HepG2 (cell line): ENCODE data around the gene ASF1B. TPM values are rescaled to one million over a fixed set of nuclear protein-coding genes. Genes with fewer than 3 reads are reported as not detected.

Experiments
- CHD2 ChIP-seq: IDR thresholded peaks from 2 replicates; pipeline ENCODE4 v1.6.1; 2011; ENCODE audit warnings: low read depth, low read length, improper control_type of control experiment
- HDAC1 ChIP-seq: sonication (generic); formaldehyde crosslinking; IDR thresholded peaks from 2 replicates; pipeline ENCODE4 v1.5.1; 2020; ENCODE audit warnings: mild to moderate bottlenecking, missing genetic modification reagents
- XRCC5 ChIP-seq: fragments of 200-400 bp; formaldehyde crosslinking; optimal IDR thresholded peaks from 2 replicates; pipeline ENCODE3; 2017; ENCODE audit warnings: mild to moderate bottlenecking, low read length
- ZNF3 ChIP-seq: IDR thresholded peaks from 2 replicates; pipeline ENCODE4 v1.7.0; 2017; ENCODE audit warnings: inconsistent platforms
- ZNF678 ChIP-seq: sonication (generic); formaldehyde crosslinking; IDR thresholded peaks from 2 replicates; pipeline ENCODE4 v1.4.0; 2020; ENCODE audit warnings: mild to moderate bottlenecking, missing genetic modification reagents
- polyA plus RNA-seq, 8 experiments: library from polyadenylated mRNA; depleted of rRNA in 3 of 8; stranded (reverse) in 7 of 8; unstranded in 1 of 8; fragments of >200 nt; fragmentation: Illumina TruSeq in 4 of 8; extraction: Trizol in 4 of 8; gene quantifications; 2 replicates each; pipeline versions ENCODE4 v1.2.1 to v1.2.3, GENCODE V29; 2011 to 2016; ENCODE audit warnings: low read depth in 4 of 8, missing spikeins in 1 of 8, mixed read lengths in 1 of 8; ENCODE audit not compliant: insufficient read depth in 1 of 8
- total RNA-seq, 5 experiments: library from RNA; depleted of rRNA; stranded (reverse); fragments of >200 nt; fragmentation: Illumina TruSeq; extraction: Trizol; gene quantifications; 2 replicates each; pipeline ENCODE4 v1.2.3, GENCODE V29; 2016; ENCODE audit warnings: low read depth in 1 of 5
- TF ChIP-seq, protein P1 (sequence below), 2 experiments: sonication (generic) in 1 of 2; formaldehyde crosslinking in 1 of 2; IDR thresholded peaks; 2 replicates each; pipeline versions ENCODE4 v1.4.0 to v1.6.1; 2016 to 2020; ENCODE audit warnings: borderline replicate concordance in 1 of 2, low read depth in 1 of 2, mild to moderate bottlenecking in 1 of 2, missing genetic modification reagents in 1 of 2
- TF ChIP-seq, protein P2 (sequence below): sonication (generic); formaldehyde crosslinking; IDR thresholded peaks from 2 replicates; pipeline ENCODE4 v1.9.0; 2021; ENCODE audit warnings: missing genetic modification reagents, mild to moderate bottlenecking, borderline replicate concordance
- TF ChIP-seq, protein P3 (sequence below): sonication (generic); formaldehyde crosslinking; IDR thresholded peaks from 2 replicates; pipeline ENCODE4 v1.4.0; 2020; ENCODE audit warnings: missing genetic modification reagents
- TF ChIP-seq, protein P4 (sequence below): IDR thresholded peaks from 2 replicates; pipeline ENCODE4 v1.4.0; 2020; ENCODE audit warnings: mild to moderate bottlenecking, missing genetic modification reagents

ASF1B gene
- total and polyA plus RNA-seq, 2 of the 13 experiments (the other 11 are each of a cell fraction or from before 2014, with no cell fraction given): 18.2 to 24.8 TPM

DNA sequence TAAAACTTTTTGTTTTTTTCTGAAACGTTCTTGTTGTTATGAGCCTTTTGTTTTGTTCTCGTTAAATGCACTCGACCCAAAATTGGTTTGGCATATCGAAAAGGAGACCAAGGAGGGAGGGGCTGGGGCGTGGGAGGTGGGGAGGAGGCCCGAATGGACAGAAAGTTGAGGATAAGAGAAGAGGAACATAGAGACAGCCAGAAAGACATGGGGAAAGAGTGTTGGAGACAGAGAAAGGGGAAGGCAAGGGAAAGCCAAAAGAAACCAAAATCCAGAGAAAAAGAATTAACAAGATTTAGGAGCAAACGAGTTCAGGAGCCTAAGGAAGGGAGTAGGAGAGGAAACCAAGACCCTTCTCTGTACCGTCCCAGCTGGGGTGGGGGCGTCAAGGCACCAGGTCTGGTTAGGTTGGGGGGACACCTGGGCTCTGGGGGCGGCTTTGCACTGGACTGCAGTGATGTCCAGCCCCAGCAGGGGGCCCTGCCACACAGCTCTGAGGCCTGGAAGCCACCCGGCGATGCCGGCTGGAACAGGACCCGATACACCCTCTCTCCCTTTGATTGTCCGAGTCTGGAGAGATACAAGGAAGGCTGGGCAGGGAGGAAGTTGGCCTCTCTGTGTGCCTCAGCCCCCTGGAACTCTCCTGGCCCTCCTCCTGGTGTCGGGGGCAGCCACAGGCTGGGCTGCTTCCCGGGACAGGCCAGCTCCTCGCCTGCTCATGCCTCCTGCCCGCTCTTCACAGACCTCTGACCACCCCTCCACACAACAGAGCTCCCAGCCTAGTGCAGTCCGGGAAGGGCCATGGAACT lies 11.6 kb upstream of the ASF1B start (continued):
- TF ChIP-seq, protein P1, sequence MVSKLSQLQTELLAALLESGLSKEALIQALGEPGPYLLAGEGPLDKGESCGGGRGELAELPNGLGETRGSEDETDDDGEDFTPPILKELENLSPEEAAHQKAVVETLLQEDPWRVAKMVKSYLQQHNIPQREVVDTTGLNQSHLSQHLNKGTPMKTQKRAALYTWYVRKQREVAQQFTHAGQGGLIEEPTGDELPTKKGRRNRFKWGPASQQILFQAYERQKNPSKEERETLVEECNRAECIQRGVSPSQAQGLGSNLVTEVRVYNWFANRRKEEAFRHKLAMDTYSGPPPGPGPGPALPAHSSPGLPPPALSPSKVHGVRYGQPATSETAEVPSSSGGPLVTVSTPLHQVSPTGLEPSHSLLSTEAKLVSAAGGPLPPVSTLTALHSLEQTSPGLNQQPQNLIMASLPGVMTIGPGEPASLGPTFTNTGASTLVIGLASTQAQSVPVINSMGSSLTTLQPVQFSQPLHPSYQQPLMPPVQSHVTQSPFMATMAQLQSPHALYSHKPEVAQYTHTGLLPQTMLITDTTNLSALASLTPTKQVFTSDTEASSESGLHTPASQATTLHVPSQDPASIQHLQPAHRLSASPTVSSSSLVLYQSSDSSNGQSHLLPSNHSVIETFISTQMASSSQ (IDR thresholded peaks at IDR 0.05; ENCODE audit: low read depth): no peak
- TF ChIP-seq, protein P1 (CRISPR knock-in tag; IDR thresholded peaks at IDR 0.05; ENCODE audit: borderline replicate concordance): no peak
- TF ChIP-seq, protein P2, sequence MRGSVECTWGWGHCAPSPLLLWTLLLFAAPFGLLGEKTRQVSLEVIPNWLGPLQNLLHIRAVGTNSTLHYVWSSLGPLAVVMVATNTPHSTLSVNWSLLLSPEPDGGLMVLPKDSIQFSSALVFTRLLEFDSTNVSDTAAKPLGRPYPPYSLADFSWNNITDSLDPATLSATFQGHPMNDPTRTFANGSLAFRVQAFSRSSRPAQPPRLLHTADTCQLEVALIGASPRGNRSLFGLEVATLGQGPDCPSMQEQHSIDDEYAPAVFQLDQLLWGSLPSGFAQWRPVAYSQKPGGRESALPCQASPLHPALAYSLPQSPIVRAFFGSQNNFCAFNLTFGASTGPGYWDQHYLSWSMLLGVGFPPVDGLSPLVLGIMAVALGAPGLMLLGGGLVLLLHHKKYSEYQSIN (CRISPR knock-in tag): no peak
- TF ChIP-seq, protein P3, sequence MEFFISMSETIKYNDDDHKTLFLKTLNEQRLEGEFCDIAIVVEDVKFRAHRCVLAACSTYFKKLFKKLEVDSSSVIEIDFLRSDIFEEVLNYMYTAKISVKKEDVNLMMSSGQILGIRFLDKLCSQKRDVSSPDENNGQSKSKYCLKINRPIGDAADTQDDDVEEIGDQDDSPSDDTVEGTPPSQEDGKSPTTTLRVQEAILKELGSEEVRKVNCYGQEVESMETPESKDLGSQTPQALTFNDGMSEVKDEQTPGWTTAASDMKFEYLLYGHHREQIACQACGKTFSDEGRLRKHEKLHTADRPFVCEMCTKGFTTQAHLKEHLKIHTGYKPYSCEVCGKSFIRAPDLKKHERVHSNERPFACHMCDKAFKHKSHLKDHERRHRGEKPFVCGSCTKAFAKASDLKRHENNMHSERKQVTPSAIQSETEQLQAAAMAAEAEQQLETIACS (CRISPR knock-in tag): no peak
- TF ChIP-seq, protein P4, sequence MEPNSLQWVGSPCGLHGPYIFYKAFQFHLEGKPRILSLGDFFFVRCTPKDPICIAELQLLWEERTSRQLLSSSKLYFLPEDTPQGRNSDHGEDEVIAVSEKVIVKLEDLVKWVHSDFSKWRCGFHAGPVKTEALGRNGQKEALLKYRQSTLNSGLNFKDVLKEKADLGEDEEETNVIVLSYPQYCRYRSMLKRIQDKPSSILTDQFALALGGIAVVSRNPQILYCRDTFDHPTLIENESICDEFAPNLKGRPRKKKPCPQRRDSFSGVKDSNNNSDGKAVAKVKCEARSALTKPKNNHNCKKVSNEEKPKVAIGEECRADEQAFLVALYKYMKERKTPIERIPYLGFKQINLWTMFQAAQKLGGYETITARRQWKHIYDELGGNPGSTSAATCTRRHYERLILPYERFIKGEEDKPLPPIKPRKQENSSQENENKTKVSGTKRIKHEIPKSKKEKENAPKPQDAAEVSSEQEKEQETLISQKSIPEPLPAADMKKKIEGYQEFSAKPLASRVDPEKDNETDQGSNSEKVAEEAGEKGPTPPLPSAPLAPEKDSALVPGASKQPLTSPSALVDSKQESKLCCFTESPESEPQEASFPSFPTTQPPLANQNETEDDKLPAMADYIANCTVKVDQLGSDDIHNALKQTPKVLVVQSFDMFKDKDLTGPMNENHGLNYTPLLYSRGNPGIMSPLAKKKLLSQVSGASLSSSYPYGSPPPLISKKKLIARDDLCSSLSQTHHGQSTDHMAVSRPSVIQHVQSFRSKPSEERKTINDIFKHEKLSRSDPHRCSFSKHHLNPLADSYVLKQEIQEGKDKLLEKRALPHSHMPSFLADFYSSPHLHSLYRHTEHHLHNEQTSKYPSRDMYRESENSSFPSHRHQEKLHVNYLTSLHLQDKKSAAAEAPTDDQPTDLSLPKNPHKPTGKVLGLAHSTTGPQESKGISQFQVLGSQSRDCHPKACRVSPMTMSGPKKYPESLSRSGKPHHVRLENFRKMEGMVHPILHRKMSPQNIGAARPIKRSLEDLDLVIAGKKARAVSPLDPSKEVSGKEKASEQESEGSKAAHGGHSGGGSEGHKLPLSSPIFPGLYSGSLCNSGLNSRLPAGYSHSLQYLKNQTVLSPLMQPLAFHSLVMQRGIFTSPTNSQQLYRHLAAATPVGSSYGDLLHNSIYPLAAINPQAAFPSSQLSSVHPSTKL (CRISPR knock-in tag): no peak
- TF ChIP-seq CHD2: no peak
- TF ChIP-seq XRCC5: peak; percentile 81
- TF ChIP-seq HDAC1: no peak
- no peak for TF ChIP-seq ZNF678 (CRISPR knock-in tag)
- no peak for TF ChIP-seq ZNF3 (CRISPR knock-in tag)
